Right lobe of liver (tissue), 6 donors: Measurements from ENCODE around the gene SPATA3. TPM values are rescaled to one million over a fixed set of nuclear protein-coding genes. Genes with fewer than 3 reads are reported as not detected.

Experiments used
- ATAC-seq, 4 donors: fragments of 200-7000 bp; cut with Tn5 transposase; one replicate each; pipeline ENCODE4 v1.9.1; 2020; ENCODE audit warnings: mild to moderate bottlenecking in 4 of 4, moderate library complexity in 4 of 4
- DNase-seq, 3 donors: peaks; one replicate each; pipeline ENCODE4 v3.0.0-alpha.2; 2020
- H3K27ac ChIP-seq, 3 donors: fragments of 200-600 bp; one replicate each; pipeline ENCODE4 v1.8.0; 2022
- H3K27me3 ChIP-seq, 2 donors: fragments of 200-600 bp; one replicate each; pipeline ENCODE4 v1.8.0; 2022
- H3K36me3 ChIP-seq, 4 donors: fragments of 200-600 bp; sonication (generic) in 1 of 4; one replicate each; pipeline versions ENCODE4 v1.5.1 to v1.8.0; 2017 to 2022; ENCODE audit warnings: control low read depth in 1 of 4
- H3K4me1 ChIP-seq, 4 donors: fragments of 200-600 bp; sonication (generic) in 1 of 4; one replicate each; pipeline versions ENCODE4 v1.5.1 to v1.8.0; 2017 to 2022; ENCODE audit warnings: control low read depth in 1 of 4
- H3K4me3 ChIP-seq, 3 donors: fragments of 200-600 bp; one replicate each; pipeline ENCODE4 v1.8.0; 2022
- H3K9me3 ChIP-seq, 4 donors: fragments of 200-600 bp; sonication (generic) in 1 of 4; one replicate each; pipeline versions ENCODE4 v1.5.1 to v1.8.0; 2017 to 2022; ENCODE audit warnings: control low read depth in 1 of 4
- POLR2A ChIP-seq: fragments of 450-650 bp; IDR thresholded peaks from one replicate; pipeline ENCODE4 v1.6.1; 2017; ENCODE audit warnings: antibody characterized with exemption, mild to moderate bottlenecking
- WGBS: methylation state at CpG from one replicate; pipeline ENCODE4 v1.1.6; 2018; ENCODE audit warnings: low coverage, low lambda C conversion rate; ENCODE audit not compliant: insufficient coverage; ENCODE audit errors: missing lambda C conversion rate; 5-methylcytosine and 5-hydroxymethylcytosine counted together
- intact Hi-C, 2 donors: fragments of 100-400 bp; cut with DNase I; formaldehyde crosslinking; loops; one replicate each; pipeline versions ENCODE4 v1.11.2 to v1.14.1; 2022
- total RNA-seq, 6 experiments: library from RNA; depleted of rRNA in 2 of 6; stranded (reverse); fragments of >200 nt in 2 of 6; fragmentation: NEBNext Ultra II Directional in 3 of 6; extraction: Animal tissue kit (Norgen Biotek cat#: 25700) in 3 of 6; gene quantifications; one replicate each; pipeline versions ENCODE4 v1.1.0 to v1.2.4, GENCODE V29; 2016 to 2023
- TF ChIP-seq, protein P1 (sequence below), 4 donors: fragments of 200-600 bp in 3 of 4; fragments of 450-650 bp in 1 of 4; IDR thresholded peaks; one replicate each; pipeline versions ENCODE4 v1.5.1 to v1.8.0; 2016 to 2022; ENCODE audit warnings: antibody characterized with exemption in 4 of 4, mild to moderate bottlenecking in 2 of 4
- donor health status: DM: no; HTN: yes; CAD: no.
- donor health status: DM: no; HTN: no; CAD: no.
- donor health status: DM: no; HTN: no; CAD: no.
- donor health status: DM: no; HTN: yes; CAD: no.
- donor health status: DM: no; HTN: yes; CAD: no.

The SPATA3 gene
- total RNA-seq, 6 experiments from 2014 or later, result not detected

GRCh38 chr2:231052494-231053451 is 56.9 kb downstream of the SPATA3 start:
- H3K27ac ChIP-seq, result peak overlapping the region; percentile 27 to 63 (median 38)
- WGBS, result 5% methylated on average over 38 of the region's 62 CpGs
- peak; percentile 86 to 90 (median 86) for DNase-seq

DNA sequence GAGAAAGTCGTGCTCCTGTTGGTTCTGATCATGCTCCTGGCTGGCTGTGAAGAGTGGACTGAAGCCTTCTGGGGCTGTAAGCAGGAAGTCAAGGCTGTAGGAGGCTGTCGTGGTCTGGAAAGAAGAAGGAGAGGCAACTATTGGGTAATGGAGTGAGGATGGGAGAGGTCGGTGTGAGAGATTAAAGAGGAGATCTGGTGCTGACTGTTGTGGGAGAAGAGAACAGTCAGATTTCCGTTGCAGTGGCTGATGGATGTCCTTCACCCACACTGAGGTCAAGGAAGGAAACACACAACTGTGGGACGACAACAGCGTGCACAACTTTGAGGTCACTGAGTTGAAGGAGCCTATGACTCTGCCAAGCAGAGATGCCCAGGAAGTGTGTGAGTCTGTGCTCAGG is 57.9 kb downstream of the SPATA3 start:
- 48% methylated on average over 6 of the region's 6 CpGs for WGBS
- no peaks in the 10 kb centered on the region for H3K9me3 ChIP-seq
- DNase-seq, result no peak
- TF ChIP-seq POLR2A, result no peak
- TF ChIP-seq, protein P1, sequence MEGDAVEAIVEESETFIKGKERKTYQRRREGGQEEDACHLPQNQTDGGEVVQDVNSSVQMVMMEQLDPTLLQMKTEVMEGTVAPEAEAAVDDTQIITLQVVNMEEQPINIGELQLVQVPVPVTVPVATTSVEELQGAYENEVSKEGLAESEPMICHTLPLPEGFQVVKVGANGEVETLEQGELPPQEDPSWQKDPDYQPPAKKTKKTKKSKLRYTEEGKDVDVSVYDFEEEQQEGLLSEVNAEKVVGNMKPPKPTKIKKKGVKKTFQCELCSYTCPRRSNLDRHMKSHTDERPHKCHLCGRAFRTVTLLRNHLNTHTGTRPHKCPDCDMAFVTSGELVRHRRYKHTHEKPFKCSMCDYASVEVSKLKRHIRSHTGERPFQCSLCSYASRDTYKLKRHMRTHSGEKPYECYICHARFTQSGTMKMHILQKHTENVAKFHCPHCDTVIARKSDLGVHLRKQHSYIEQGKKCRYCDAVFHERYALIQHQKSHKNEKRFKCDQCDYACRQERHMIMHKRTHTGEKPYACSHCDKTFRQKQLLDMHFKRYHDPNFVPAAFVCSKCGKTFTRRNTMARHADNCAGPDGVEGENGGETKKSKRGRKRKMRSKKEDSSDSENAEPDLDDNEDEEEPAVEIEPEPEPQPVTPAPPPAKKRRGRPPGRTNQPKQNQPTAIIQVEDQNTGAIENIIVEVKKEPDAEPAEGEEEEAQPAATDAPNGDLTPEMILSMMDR (IDR thresholded peaks at IDR 0.05), result no peak
- intact Hi-C loops, result no loop called here
- no peaks in the 10 kb centered on the region for H3K36me3 ChIP-seq
- no peaks in the 10 kb centered on the region for H3K27me3 ChIP-seq
- H3K4me3 ChIP-seq, result no peak overlapping the region
- no peak for ATAC-seq
- peaks cover 0 to 60% (median 23%) of the 10 kb centered on the region in 4 donors for H3K4me1 ChIP-seq
- no peak overlapping the region for H3K27ac ChIP-seq

More at GRCh38 chr2:231052494-231053451, 56.9 kb downstream of the SPATA3 start:
- Histone ChIP-seq H3K4me3 (peak overlapping the region; percentile 44 to 62 (median 58)), H3K27me3 (no peaks in the 10 kb centered on the region), H3K9me3 (no peaks in the 10 kb centered on the region), H3K36me3 (no peaks in the 10 kb centered on the region), H3K4me1 (peaks cover 0 to 60% (median 23%) of the 10 kb centered on the region in 4 donors)
- ATAC-seq, result peak; percentile 59 to 76 (median 63)
- intact Hi-C loops, result no loop called here
- TF ChIP-seq POLR2A, result peak; percentile 14
- TF ChIP-seq, protein P1 (IDR thresholded peaks at IDR 0.05), result peak; percentile 84 to 97 (median 96)

DNA sequence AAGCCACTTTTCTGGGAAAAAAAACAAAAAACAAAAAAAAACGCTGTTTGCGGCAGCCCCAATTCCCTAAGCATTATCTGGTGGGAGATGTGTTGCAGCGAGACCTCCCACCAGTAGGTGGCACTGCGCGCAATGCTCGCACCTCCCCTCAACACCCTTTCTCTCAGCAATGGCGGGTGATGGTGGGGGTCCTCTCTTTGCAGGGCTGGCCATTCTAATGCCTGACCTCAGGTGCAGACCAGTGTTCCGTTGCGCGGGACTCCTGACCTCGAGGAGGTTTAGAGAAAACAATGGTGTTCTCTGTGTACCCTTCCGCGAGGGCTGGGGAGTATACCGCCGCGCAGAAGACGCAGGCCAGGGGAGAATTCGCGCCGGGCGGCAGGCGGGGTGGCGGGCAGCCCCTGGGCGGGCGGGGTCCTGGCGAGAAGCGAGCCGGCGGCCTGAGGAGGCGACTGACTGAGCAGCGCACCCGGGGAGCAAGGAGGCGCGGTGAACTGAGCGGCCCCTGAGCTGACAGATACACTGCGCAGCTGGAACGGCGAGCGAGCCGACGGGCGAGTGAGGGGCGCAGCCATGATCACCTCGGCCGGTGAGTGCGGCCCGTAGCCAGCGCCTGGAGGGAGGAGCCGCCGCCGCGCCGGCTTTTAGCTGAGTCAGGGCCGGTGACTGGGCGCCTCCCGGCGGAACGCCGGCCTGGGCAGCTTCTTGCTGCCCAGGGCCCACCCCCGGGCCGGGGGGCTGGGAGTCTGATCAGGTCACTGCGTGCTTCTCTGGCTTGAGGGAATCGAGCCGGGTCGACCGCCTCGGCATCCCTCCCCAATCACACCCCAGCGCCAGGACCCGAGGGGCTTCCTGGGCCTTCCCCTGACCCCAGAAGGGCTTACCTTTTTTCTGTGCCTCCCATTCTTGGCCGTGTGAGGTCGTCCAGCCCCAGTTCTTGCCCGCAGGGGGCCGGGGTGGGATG is 60.8 kb downstream of the SPATA3 start, which contains the start of gene PSMD1:
Gene PSMD1, plus strand, starts transcription at position 415 of the 964 bp plus-strand sequence. Its CDS starts 159 bp downstream, at position 574.
- intact Hi-C loops, result no loop called here

More for the DNA sequence above, 60.8 kb downstream of the SPATA3 start, which contains the start of gene PSMD1:
- H3K27me3 ChIP-seq, result no peaks in the 10 kb centered on the region
- TF ChIP-seq POLR2A, result peak; percentile 61
- TF ChIP-seq, protein P1 (IDR thresholded peaks at IDR 0.05), result peak; percentile 94 to 99 (median 96)
- H3K9me3 ChIP-seq, result no peaks in the 10 kb centered on the region
- peak within 1 kb of the TSS; percentile 90 to 93 (median 92) for H3K4me3 ChIP-seq
- under 1% methylated on average over 35 of the region's 73 CpGs for whole genome bisulfite sequencing
- DNase-seq (peak; percentile 87 to 93 (median 92)), ATAC-seq (peak; percentile 78 to 86 (median 83))
- no peaks in the 10 kb centered on the region for H3K36me3 ChIP-seq
- H3K27ac ChIP-seq, result peak within 1 kb of the TSS; percentile 93 to 99 (median 96)
- peaks cover 0 to 55% (median 14%) of the 10 kb centered on the region in 4 donors for H3K4me1 ChIP-seq
